Peyer's patch (tissue), 4 donors: ENCODE results near the gene DEPP1.

Experiments
- POLR2A ChIP-seq, 2 donors: fragments of 450-650 bp; IDR thresholded peaks; one replicate each; pipeline ENCODE4 v1.5.1; 2017; ENCODE audit warnings: antibody characterized with exemption in 2 of 2, mild to moderate bottlenecking in 2 of 2, moderate library complexity in 2 of 2
- TF ChIP-seq, protein P1 (sequence below), 6 experiments: fragments of 450-650 bp in 4 of 6; fragments of 200-600 bp in 2 of 6; sonication (generic) in 1 of 6; IDR thresholded peaks; one replicate each; pipeline ENCODE4 v1.5.1; 2017 to 2019; ENCODE audit warnings: antibody characterized with exemption in 6 of 6, mild to moderate bottlenecking in 3 of 6, moderate library complexity in 1 of 6

DNA sequence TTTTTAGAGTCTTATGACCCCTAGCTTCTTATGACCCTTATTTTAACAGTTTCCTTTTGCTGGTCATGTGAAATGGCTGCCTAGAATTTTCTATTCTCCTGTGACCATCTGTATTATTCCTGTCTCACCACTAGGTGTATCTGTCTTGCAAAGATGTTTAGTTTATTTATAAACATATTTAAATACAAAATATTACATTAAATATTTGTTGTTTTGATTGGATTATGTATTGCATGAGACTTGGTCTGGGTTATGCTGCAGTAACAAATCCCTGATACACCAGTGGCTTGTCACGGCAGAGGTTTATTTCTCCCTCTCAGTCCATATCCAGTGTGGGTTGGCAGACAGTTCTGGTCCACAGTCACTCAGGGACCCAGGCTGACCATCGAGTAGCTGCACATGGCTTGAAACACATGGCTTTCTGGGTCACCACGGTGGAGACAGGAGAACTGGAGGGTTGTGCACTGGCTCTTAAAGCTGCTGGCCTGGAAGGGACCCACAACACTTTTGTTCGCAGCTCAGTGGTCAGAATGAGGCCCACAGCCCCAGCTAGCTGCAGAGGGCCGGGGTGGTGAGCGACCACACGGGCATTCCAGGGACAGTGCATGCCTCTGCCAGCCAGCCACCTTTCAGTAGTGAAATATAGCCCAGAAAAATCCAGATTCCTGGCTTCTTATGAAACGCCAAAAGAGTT is 11.6 kb downstream of the DEPP1 start:
- TF ChIP-seq, protein P1, sequence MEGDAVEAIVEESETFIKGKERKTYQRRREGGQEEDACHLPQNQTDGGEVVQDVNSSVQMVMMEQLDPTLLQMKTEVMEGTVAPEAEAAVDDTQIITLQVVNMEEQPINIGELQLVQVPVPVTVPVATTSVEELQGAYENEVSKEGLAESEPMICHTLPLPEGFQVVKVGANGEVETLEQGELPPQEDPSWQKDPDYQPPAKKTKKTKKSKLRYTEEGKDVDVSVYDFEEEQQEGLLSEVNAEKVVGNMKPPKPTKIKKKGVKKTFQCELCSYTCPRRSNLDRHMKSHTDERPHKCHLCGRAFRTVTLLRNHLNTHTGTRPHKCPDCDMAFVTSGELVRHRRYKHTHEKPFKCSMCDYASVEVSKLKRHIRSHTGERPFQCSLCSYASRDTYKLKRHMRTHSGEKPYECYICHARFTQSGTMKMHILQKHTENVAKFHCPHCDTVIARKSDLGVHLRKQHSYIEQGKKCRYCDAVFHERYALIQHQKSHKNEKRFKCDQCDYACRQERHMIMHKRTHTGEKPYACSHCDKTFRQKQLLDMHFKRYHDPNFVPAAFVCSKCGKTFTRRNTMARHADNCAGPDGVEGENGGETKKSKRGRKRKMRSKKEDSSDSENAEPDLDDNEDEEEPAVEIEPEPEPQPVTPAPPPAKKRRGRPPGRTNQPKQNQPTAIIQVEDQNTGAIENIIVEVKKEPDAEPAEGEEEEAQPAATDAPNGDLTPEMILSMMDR (IDR thresholded peaks at IDR 0.05) = peak in 3 of 6 experiments; percentile 16 to 22 (median 19)
- TF ChIP-seq POLR2A (IDR thresholded peaks at IDR 0.05) = no peak
